Kidney (tissue), 14 donors: ENCODE data around the gene RAET1L. TPM values are rescaled to one million over a fixed set of nuclear protein-coding genes. Genes with fewer than 3 reads are reported as not detected.

Experiments used
- DNase-seq, 5 donors: peaks; one replicate each; pipeline ENCODE4 v3.0.0-alpha.2; 2013 to 2020
- FAIRE-seq: peaks from 2 replicates; lab custom pipeline; 2012; peaks lifted over from hg19 to GRCh38; lab: Jason Lieb, UNC
- H3K27ac ChIP-seq, 2 donors: one replicate each; pipeline ENCODE4 v1.7.0; 2013; ENCODE audit warnings: low read depth in 2 of 2, low read length in 2 of 2, inconsistent platforms in 1 of 2
- H3K27me3 ChIP-seq: one replicate; pipeline ENCODE4 v1.7.1; 2013; ENCODE audit warnings: low read length, inconsistent platforms; ENCODE audit not compliant: control insufficient read depth, insufficient read depth
- H3K36me3 ChIP-seq, 3 donors: one replicate each; pipeline versions ENCODE4 v1.7.0 to v1.7.1; 2013; ENCODE audit warnings: low read length in 3 of 3, control low read depth in 1 of 3, inconsistent platforms in 1 of 3; ENCODE audit not compliant: insufficient read depth in 3 of 3, control insufficient read depth in 2 of 3
- H3K4me1 ChIP-seq, 3 donors: one replicate each; pipeline versions ENCODE4 v1.7.0 to v1.7.1; 2013; ENCODE audit warnings: low read length in 3 of 3, inconsistent platforms in 1 of 3, low read depth in 1 of 3; ENCODE audit not compliant: control insufficient read depth in 2 of 3, insufficient read depth in 2 of 3
- H3K4me3 ChIP-seq, 3 donors: one replicate each; pipeline versions ENCODE4 v1.7.0 to v1.8.1; 2013; ENCODE audit warnings: low read length in 3 of 3, control low read depth in 1 of 3, inconsistent platforms in 1 of 3
- H3K9ac ChIP-seq, 3 donors: one replicate each; pipeline versions ENCODE4 v1.7.0 to v1.7.1; 2013; ENCODE audit warnings: low read length in 3 of 3, control low read depth in 1 of 3, inconsistent platforms in 1 of 3
- H3K9me3 ChIP-seq, 3 donors: one replicate each; pipeline versions ENCODE4 v1.7.0 to v1.7.1; 2013; ENCODE audit warnings: low read length in 3 of 3, control low read depth in 1 of 3, inconsistent platforms in 1 of 3; ENCODE audit not compliant: control insufficient read depth in 2 of 3, insufficient read depth in 1 of 3
- CTCF ChIP-seq: IDR thresholded peaks from 3 replicates; pipeline ENCODE4 v1.5.1; 2012; ENCODE audit warnings: mild to moderate bottlenecking, moderate library complexity, borderline replicate concordance; ENCODE audit not compliant: insufficient read depth; ENCODE audit errors: extremely low read depth
- intact Hi-C: fragments of 100-400 bp; cut with DNase I; formaldehyde crosslinking; loops from one replicate; pipeline ENCODE4 v1.11.1; 2022
- polyA plus RNA-seq: library from polyadenylated mRNA; stranded (reverse); fragments of 350-450 nt; fragmentation: Illumina TruSeq; extraction: RNeasy Lipid Tissue Mini Kit (QIAGEN cat#74804); gene quantifications from one replicate; pipeline ENCODE4 v1.2.3, GENCODE V29; 2014; ENCODE audit warnings: low read depth, low replicate concordance; ENCODE audit not compliant: insufficient read depth
- total RNA-seq: library from RNA; stranded (reverse); fragmentation: NEBNext Ultra II Directional; extraction: Animal tissue kit (Norgen Biotek cat#: 25700); gene quantifications from one replicate; pipeline ENCODE4 v1.2.1, GENCODE V29; 2021
- donor health status: control.
- donor health status: control.
- donor health status: control.
- donor health status: control.
- donor health status: control.
- donor health status: DM: yes; HTN: yes; CAD: no.
- donor health status: Normal renal cell carcinoma (clear cell type).

The RAET1L gene
- total and polyA plus RNA-seq, 2 donors from 2014 or later = 3.3 TPM; not detected in 1

- intact Hi-C loops = no loop called here
- Histone ChIP-seq H3K9me3 (no peaks in the 10 kb centered on the region), H3K9ac (no peak overlapping the region), H3K4me3 (peak overlapping the region in 1 of 3 donors; percentile 45), H3K27ac (no peak overlapping the region), H3K27me3 (peaks cover 33% of the 10 kb centered on the region), H3K4me1 (peaks cover 0 to 6% (median 0%) of the 10 kb centered on the region in 3 donors), H3K36me3 (no peaks in the 10 kb centered on the region)
- peak in 2 of 5 donors; percentile 34 to 41 for DNase-seq
- no peak for TF ChIP-seq CTCF
- no peak for FAIRE-seq
Measured at GRCh38 chr6:150037526-150038201, 12.3 kb upstream of the RAET1L start.

DNA sequence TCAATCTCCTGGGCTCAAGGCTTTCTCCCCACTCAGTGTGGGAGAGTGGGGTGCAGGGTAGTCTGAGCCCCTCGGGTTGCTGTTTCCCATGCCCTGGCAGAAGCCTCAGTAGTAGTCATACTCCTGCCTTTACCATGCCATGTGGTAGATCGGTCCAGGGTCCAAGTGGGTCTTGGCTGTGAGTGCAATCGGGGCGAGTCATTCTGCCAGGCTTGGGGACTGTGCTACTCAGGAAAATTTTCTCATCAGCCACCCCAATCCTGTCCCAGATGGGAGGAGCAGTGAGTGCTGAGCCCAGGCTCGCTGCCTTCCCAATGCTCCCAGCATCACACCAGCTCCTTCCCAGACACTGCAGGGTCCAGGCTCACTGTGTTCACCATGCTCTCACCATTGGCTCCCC, 10.7 kb upstream of the RAET1L start:
- Histone ChIP-seq H3K4me1 (peaks cover 0 to 6% (median 0%) of the 10 kb centered on the region in 3 donors), H3K9me3 (no peaks in the 10 kb centered on the region), H3K27me3 (peaks cover 33% of the 10 kb centered on the region), H3K9ac (no peak overlapping the region), H3K27ac (no peak overlapping the region), H3K36me3 (no peaks in the 10 kb centered on the region), H3K4me3 (no peak overlapping the region)
- TF ChIP-seq CTCF = no peak
- intact Hi-C loops = no loop called here
- FAIRE-seq = no peak
- DNase-seq = no peak

- H3K9ac ChIP-seq = no peak overlapping the region
Measured at GRCh38 chr6:150033207-150033771, 8.0 kb upstream of the RAET1L start.

More at GRCh38 chr6:150033207-150033771, 8.0 kb upstream of the RAET1L start:
- DNase-seq (peak in 1 of 5 donors; percentile 16), FAIRE-seq (no peak)
- no peak for TF ChIP-seq CTCF
- Histone ChIP-seq H3K4me1 (peaks cover 0 to 5% (median 0%) of the 10 kb centered on the region in 3 donors), H3K9me3 (no peaks in the 10 kb centered on the region), H3K36me3 (no peaks in the 10 kb centered on the region), H3K4me3 (no peak overlapping the region), H3K27me3 (peaks cover 17% of the 10 kb centered on the region), H3K27ac (no peak overlapping the region)
- intact Hi-C loops = no loop called here
